Measurements from ENCODE around the gene SLC12A3. TPM values are rescaled to one million over a fixed set of nuclear protein-coding genes. Genes with fewer than 3 reads are reported as not detected.

Gene SLC12A3
- total RNA-seq, 4 donors from 2014 or later, result not detected

DNA sequence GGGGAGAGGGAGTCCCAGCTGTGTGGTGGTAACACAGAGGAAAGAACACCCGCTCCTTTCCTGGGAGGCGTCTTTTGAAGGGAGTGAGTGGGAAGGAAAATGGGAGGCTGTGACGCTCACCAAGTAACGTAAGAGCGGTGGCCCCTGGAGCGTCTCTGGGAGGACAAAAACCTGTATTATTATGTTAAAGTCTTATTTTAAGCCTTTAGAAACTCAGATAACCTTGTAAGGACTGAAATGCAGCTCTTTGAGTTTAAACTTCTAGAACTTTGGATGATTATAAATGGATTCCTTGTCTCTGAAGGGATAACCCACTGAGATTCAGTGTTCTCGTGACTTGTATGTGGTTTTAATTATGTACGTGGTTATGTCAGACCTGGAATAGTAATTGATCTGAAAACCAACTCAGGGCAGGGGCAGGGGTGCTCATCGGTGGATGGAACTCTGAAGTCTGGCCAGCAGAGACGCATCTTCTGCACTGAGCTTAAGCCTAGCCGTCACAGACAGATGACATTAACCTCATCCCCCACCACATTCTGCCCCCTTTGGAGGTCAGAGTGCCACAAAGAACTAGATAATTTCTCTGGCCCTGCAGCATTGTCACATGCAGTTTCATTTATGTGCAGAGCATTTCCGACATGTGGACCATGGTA, 41.8 kb upstream of the SLC12A3 start:
- Histone ChIP-seq H3K27me3 (no peaks in the 10 kb centered on the region), H3K4me3 (no peak overlapping the region), H3K9me3 (no peaks in the 10 kb centered on the region), H3K36me3 (peaks cover 0 to 83% (median 7%) of the 10 kb centered on the region in 3 donors), H3K27ac (no peak overlapping the region), H3K4me1 (no peaks in the 10 kb centered on the region)
- WGBS, 2 donors, result 73% methylated on average over 12 of the region's 12 CpGs
- no peak for DNase-seq (ENCODE audit: low spot score in 2 of 2)
- TF ChIP-seq, protein P1, sequence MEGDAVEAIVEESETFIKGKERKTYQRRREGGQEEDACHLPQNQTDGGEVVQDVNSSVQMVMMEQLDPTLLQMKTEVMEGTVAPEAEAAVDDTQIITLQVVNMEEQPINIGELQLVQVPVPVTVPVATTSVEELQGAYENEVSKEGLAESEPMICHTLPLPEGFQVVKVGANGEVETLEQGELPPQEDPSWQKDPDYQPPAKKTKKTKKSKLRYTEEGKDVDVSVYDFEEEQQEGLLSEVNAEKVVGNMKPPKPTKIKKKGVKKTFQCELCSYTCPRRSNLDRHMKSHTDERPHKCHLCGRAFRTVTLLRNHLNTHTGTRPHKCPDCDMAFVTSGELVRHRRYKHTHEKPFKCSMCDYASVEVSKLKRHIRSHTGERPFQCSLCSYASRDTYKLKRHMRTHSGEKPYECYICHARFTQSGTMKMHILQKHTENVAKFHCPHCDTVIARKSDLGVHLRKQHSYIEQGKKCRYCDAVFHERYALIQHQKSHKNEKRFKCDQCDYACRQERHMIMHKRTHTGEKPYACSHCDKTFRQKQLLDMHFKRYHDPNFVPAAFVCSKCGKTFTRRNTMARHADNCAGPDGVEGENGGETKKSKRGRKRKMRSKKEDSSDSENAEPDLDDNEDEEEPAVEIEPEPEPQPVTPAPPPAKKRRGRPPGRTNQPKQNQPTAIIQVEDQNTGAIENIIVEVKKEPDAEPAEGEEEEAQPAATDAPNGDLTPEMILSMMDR (IDR thresholded peaks at IDR 0.05), result no peak
- TF ChIP-seq POLR2A (IDR thresholded peaks at IDR 0.05) (no peak), EP300 (IDR thresholded peaks at IDR 0.05) (no peak)

DNA sequence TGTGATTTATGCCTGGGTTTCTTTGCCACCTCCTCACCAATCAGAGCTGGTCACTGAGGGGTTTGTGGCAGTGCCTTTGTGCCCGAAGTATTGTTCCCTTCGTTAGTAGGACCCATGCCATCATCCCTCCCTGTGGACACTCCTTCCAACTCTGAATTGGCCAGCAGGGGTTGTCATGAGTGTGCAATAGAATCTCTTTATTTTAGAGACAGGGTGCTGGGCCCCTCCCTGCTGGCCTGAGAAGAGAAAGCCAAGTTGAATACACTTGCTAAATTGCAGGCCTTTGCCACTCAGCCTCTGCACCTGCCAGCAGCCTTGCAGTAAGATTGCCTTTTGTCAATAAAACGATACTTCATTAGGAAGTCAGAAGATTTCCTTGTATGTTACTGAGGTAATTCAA, 40.7 kb upstream of the SLC12A3 start:
- 32 to 43% methylated on average over 3 of the region's 3 CpGs for WGBS, 2 donors
- peaks cover 0 to 77% (median 7%) of the 10 kb centered on the region in 3 donors for H3K36me3 ChIP-seq
- TF ChIP-seq POLR2A (IDR thresholded peaks at IDR 0.05), result no peak
- TF ChIP-seq, protein P1 (IDR thresholded peaks at IDR 0.05), result peak in 1 of 5 experiments; percentile 13
- no peak for TF ChIP-seq EP300 (IDR thresholded peaks at IDR 0.05)

DNA sequence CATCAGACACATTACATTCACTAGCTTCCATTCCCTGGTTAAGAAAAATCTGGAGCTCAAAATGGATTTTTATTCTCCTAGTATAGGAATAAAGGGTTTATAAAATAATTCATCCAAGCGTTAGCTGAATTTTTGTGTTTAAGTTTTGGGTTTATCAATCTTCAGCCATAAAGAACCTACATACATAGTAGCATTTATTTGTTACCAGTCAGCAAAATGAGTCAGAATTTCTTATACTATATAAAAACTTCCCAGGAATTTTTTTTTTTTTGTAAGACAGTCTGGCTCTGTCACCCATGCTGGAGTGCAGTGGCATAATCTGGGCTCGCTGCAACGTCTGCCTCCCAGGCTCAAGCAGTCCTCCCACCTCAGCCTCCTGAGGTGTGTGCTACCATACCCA, 40.2 kb upstream of the SLC12A3 start:
- Histone ChIP-seq H3K27ac (no peak overlapping the region), H3K9me3 (no peaks in the 10 kb centered on the region), H3K27me3 (no peaks in the 10 kb centered on the region), H3K4me1 (no peaks in the 10 kb centered on the region), H3K4me3 (no peak overlapping the region), H3K36me3 (peaks cover 0 to 77% (median 7%) of the 10 kb centered on the region in 3 donors)
- DNase-seq (ENCODE audit: low spot score in 2 of 2), result no peak
- 85 to 92% methylated on average over 3 of the region's 3 CpGs for WGBS, 2 donors
- TF ChIP-seq, protein P1 (IDR thresholded peaks at IDR 0.05), result no peak
- TF ChIP-seq EP300 (IDR thresholded peaks at IDR 0.05), result no peak
- TF ChIP-seq POLR2A (IDR thresholded peaks at IDR 0.05), result no peak

More for the DNA sequence above, 40.7 kb upstream of the SLC12A3 start:
- no peak for DNase-seq (ENCODE audit: low spot score in 2 of 2)
- no peak overlapping the region for H3K4me3 ChIP-seq
- no peaks in the 10 kb centered on the region for H3K4me1 ChIP-seq
- no peaks in the 10 kb centered on the region for H3K9me3 ChIP-seq
- no peak overlapping the region for H3K27ac ChIP-seq
- H3K27me3 ChIP-seq, result no peaks in the 10 kb centered on the region

DNA sequence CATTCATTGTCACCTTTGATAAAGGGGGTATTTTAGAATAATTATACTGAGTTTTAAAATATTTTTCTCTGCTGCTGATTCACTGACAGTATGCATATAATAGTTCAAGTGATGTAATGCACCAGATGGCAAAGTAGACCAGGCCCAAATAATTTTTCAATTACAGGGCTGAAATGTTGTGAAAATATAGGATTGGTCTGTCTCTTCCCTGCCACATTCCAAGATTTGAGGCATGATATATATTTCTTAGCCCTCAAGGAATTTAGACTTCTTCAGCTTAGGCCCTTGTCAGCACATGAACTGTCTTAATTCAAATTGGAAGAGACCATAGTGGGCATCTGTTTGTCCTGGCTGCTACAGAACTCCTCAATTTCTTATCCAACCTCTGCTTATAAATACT, 39.2 kb upstream of the SLC12A3 start:
- Histone ChIP-seq H3K9me3 (no peaks in the 10 kb centered on the region), H3K4me3 (no peak overlapping the region), H3K4me1 (no peaks in the 10 kb centered on the region), H3K27ac (no peak overlapping the region), H3K36me3 (peaks cover 0 to 77% (median 7%) of the 10 kb centered on the region in 3 donors), H3K27me3 (no peaks in the 10 kb centered on the region)
- TF ChIP-seq, protein P1 (IDR thresholded peaks at IDR 0.05), result no peak
- no peak for TF ChIP-seq EP300 (IDR thresholded peaks at IDR 0.05)
- no peak for TF ChIP-seq POLR2A (IDR thresholded peaks at IDR 0.05)
- DNase-seq (ENCODE audit: low spot score in 2 of 2), result no peak

DNA sequence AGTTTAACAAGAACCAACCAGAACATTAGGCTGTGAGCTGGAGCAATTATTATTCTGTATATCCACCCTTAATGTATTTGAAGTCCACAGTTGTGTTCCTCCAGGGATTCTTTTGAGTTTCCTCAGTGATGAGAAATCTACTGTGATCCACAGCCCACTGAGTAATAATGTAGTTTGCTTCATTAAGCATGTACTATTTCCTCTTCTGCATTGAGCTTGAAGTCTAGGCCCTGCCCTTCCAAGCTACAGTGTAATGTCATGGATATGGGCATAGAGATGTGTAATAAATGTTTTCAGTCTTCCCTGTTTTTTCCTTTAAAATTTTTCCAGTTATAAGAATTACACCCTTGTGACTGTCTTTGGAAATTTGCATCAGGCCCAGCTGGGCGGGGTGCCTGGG, 36.4 kb upstream of the SLC12A3 start:
- Histone ChIP-seq H3K4me1 (no peaks in the 10 kb centered on the region), H3K4me3 (no peak overlapping the region), H3K9me3 (no peaks in the 10 kb centered on the region), H3K27ac (no peak overlapping the region), H3K27me3 (no peaks in the 10 kb centered on the region), H3K36me3 (peaks cover 0 to 80% (median 3%) of the 10 kb centered on the region in 3 donors)
- no peak for DNase-seq (ENCODE audit: low spot score in 2 of 2)
- 89 to 95% methylated on average over 1 of the region's 1 CpG for WGBS, 2 donors
- TF ChIP-seq, protein P1 (IDR thresholded peaks at IDR 0.05), result no peak
- no peak for TF ChIP-seq EP300 (IDR thresholded peaks at IDR 0.05)
- TF ChIP-seq POLR2A (IDR thresholded peaks at IDR 0.05), result no peak
